Measurements from ENCODE around the gene FMN2.

The FMN2 gene

DNA sequence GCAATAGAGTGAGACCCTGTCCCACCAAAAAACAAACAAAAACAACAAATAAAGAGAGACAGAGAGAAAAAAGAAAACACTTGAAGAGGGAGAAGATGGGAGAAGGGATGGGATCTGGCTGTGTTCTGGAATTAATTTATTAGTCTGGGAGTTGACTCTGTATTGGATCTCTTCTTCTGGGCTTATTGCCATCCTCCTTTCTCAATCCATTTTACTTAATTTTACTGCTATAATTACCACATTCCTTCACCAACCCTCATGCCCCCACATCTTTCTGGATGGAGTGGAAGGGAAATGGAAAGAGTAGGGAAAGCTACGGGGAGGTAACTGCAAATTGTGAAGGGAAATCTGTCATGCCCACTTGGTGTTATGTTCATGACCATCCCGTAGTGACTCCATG lies 42.9 kb downstream of the FMN2 start:
- no peak overlapping the region for H3K4me3 ChIP-seq (ENCODE audit: low read depth, low read length)
- H3K27me3 ChIP-seq (ENCODE audit: control insufficient read depth, insufficient read depth, low read length), result no peaks in the 10 kb centered on the region
- H3K9me3 ChIP-seq (ENCODE audit: control insufficient read depth, low read length), result no peaks in the 10 kb centered on the region
- TF ChIP-seq, protein P1, sequence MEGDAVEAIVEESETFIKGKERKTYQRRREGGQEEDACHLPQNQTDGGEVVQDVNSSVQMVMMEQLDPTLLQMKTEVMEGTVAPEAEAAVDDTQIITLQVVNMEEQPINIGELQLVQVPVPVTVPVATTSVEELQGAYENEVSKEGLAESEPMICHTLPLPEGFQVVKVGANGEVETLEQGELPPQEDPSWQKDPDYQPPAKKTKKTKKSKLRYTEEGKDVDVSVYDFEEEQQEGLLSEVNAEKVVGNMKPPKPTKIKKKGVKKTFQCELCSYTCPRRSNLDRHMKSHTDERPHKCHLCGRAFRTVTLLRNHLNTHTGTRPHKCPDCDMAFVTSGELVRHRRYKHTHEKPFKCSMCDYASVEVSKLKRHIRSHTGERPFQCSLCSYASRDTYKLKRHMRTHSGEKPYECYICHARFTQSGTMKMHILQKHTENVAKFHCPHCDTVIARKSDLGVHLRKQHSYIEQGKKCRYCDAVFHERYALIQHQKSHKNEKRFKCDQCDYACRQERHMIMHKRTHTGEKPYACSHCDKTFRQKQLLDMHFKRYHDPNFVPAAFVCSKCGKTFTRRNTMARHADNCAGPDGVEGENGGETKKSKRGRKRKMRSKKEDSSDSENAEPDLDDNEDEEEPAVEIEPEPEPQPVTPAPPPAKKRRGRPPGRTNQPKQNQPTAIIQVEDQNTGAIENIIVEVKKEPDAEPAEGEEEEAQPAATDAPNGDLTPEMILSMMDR (IDR thresholded peaks at IDR 0.05), result no peak
- H3K4me2 ChIP-seq (ENCODE audit: low read length), result no peak overlapping the region
- H3K27ac ChIP-seq, result no peak overlapping the region
- H2AFZ ChIP-seq, result no peak overlapping the region
- no peaks in the 10 kb centered on the region for H3K36me3 ChIP-seq (ENCODE audit: control insufficient read depth, insufficient read depth, low read length)
- no peaks in the 10 kb centered on the region for H3K4me1 ChIP-seq
- H3K9ac ChIP-seq, result no peak overlapping the region
- H3K79me2 ChIP-seq, result peaks cover 2% of the 10 kb centered on the region

- Histone ChIP-seq H3K4me1 (no peaks in the 10 kb centered on the region), H3K9me3 (ENCODE audit: control insufficient read depth, low read length) (no peaks in the 10 kb centered on the region), H2AFZ (no peak overlapping the region), H3K27ac (no peak overlapping the region), H3K4me3 (ENCODE audit: low read depth, low read length) (no peak overlapping the region), H3K79me2 (peaks cover 2% of the 10 kb centered on the region), H3K36me3 (ENCODE audit: control insufficient read depth, insufficient read depth, low read length) (no peaks in the 10 kb centered on the region), H3K27me3 (ENCODE audit: control insufficient read depth, insufficient read depth, low read length) (no peaks in the 10 kb centered on the region), H3K9ac (no peak overlapping the region), H3K4me2 (ENCODE audit: low read length) (no peak overlapping the region)
- TF ChIP-seq, protein P1 (IDR thresholded peaks at IDR 0.05), result no peak
Observed at GRCh38 chr1:240136402-240136801, 44.7 kb downstream of the FMN2 start.

- no peak overlapping the region for H3K9ac ChIP-seq
- no peak overlapping the region for H3K4me3 ChIP-seq (ENCODE audit: low read depth, low read length)
- H3K27me3 ChIP-seq (ENCODE audit: control insufficient read depth, insufficient read depth, low read length), result no peaks in the 10 kb centered on the region
- no peak overlapping the region for H3K4me2 ChIP-seq (ENCODE audit: low read length)
- no peaks in the 10 kb centered on the region for H3K9me3 ChIP-seq (ENCODE audit: control insufficient read depth, low read length)
- no peaks in the 10 kb centered on the region for H3K36me3 ChIP-seq (ENCODE audit: control insufficient read depth, insufficient read depth, low read length)
- TF ChIP-seq, protein P1 (IDR thresholded peaks at IDR 0.05), result no peak
- H3K4me1 ChIP-seq, result no peaks in the 10 kb centered on the region
- peaks cover 2% of the 10 kb centered on the region for H3K79me2 ChIP-seq
- H2AFZ ChIP-seq, result no peak overlapping the region
- H3K27ac ChIP-seq, result no peak overlapping the region
Observed at GRCh38 chr1:240138867-240139266, 47.2 kb downstream of the FMN2 start.

DNA sequence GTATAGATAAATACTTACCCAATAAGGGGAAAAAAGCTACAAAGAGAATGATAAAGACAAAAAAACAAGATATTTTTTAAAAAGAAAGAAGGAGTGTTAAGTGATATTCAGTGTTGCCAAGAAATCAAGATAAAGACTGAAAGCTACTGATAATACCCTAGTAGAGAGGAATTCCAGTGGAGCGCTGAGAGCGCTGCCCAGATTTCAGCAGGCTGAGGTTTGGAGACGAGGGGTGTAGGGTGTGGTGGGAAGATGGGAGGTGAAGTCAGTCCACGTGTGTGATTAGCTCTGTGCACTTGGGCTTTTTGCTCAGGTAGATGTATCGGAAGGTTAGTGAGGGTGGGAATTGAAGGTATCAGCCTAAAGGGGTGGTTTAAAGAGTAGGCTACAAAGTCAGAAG lies 47.8 kb downstream of the FMN2 start:
- H3K4me2 ChIP-seq (ENCODE audit: low read length), result peak overlapping the region; percentile 6
- TF ChIP-seq, protein P1 (IDR thresholded peaks at IDR 0.05), result no peak
- peaks cover 2% of the 10 kb centered on the region for H3K79me2 ChIP-seq
- no peak overlapping the region for H2AFZ ChIP-seq
- H3K27ac ChIP-seq, result no peak overlapping the region
- no peaks in the 10 kb centered on the region for H3K27me3 ChIP-seq (ENCODE audit: control insufficient read depth, insufficient read depth, low read length)
- H3K4me1 ChIP-seq, result no peaks in the 10 kb centered on the region
- H3K9me3 ChIP-seq (ENCODE audit: control insufficient read depth, low read length), result no peaks in the 10 kb centered on the region
- H3K4me3 ChIP-seq (ENCODE audit: low read depth, low read length), result no peak overlapping the region
- H3K9ac ChIP-seq, result no peak overlapping the region
- no peaks in the 10 kb centered on the region for H3K36me3 ChIP-seq (ENCODE audit: control insufficient read depth, insufficient read depth, low read length)

DNA sequence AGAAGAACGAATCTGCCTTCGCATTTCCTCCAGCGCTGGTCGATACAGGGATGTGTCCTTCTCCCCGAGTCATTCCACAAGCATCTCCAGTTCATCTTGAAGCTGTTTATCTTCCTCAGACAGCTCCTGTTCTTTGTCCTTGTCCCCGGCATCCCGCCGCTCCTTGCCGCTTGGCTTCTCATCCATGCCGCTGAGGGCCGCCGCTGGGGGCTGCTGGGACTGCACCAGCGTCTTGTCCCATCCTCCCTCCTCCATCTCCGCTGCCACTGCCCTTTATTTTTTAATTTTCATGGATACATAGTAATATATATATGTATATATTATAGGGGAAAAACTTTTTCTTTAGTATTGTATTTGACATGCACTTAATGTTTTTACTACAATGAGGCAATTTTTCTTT lies 53.4 kb downstream of the FMN2 start:
- Histone ChIP-seq H3K4me1 (no peaks in the 10 kb centered on the region), H3K36me3 (ENCODE audit: control insufficient read depth, insufficient read depth, low read length) (no peaks in the 10 kb centered on the region), H3K27me3 (ENCODE audit: control insufficient read depth, insufficient read depth, low read length) (no peaks in the 10 kb centered on the region), H3K9ac (no peak overlapping the region), H2AFZ (no peak overlapping the region), H3K4me2 (ENCODE audit: low read length) (no peak overlapping the region), H3K79me2 (no peaks in the 10 kb centered on the region), H3K9me3 (ENCODE audit: control insufficient read depth, low read length) (no peaks in the 10 kb centered on the region), H3K4me3 (ENCODE audit: low read depth, low read length) (no peak overlapping the region), H3K27ac (no peak overlapping the region)
- TF ChIP-seq, protein P1 (IDR thresholded peaks at IDR 0.05), result no peak
